Neural progenitor cell (in vitro differentiated cells): ENCODE data around the gene SCAANT1.

Experiments used
- CTCF ChIP-seq: fragments of 200-600 bp; sonication (generic); IDR thresholded peaks from 2 replicates; pipeline ENCODE4 v1.5.1; 2017; ENCODE audit warnings: antibody characterized with exemption, mild to moderate bottlenecking
- EZH2phosphoT487 ChIP-seq: fragments of 200-600 bp; sonication (generic); IDR thresholded peaks from 2 replicates; pipeline ENCODE4 v1.6.1; 2017; ENCODE audit warnings: antibody characterized with exemption

GRCh38 chr3:63933459-63933858, 21.3 kb upstream of the SCAANT1 start:
- TF ChIP-seq EZH2phosphoT487 = no peak
- TF ChIP-seq CTCF = no peak
